Trophoblast cell (in vitro differentiated cells and primary cell): ENCODE measurements around the gene KCNA3.

Experiments used
- DNase-seq, 2 donors: peaks; one replicate each; pipeline ENCODE4 v3.0.0-alpha.2; 2016
- H2AFZ ChIP-seq: 2 replicates; pipeline ENCODE4 v1.6.1; 2013; ENCODE audit warnings: low read length, moderate library complexity, mild to moderate bottlenecking; ENCODE audit not compliant: insufficient read depth, poor library complexity
- H2AK5ac ChIP-seq: 2 replicates; pipeline ENCODE4 v1.6.1; 2013; ENCODE audit warnings: mild to moderate bottlenecking, low read length
- H2BK120ac ChIP-seq: 2 replicates; pipeline ENCODE4 v1.6.1; 2013; ENCODE audit warnings: low read length, mild to moderate bottlenecking, moderate library complexity; ENCODE audit not compliant: insufficient read depth, poor library complexity
- H2BK12ac ChIP-seq: 2 replicates; pipeline ENCODE4 v1.6.1; 2013; ENCODE audit warnings: mild to moderate bottlenecking, low read length, moderate library complexity
- H2BK5ac ChIP-seq: 2 replicates; pipeline ENCODE4 v1.6.1; 2013; ENCODE audit warnings: low read length, low read depth, moderate library complexity, mild to moderate bottlenecking; ENCODE audit not compliant: poor library complexity
- H3K14ac ChIP-seq: 2 replicates; pipeline ENCODE4 v1.6.1; 2013; ENCODE audit warnings: mild to moderate bottlenecking, low read length
- H3K18ac ChIP-seq: 2 replicates; pipeline ENCODE4 v1.6.1; 2013; ENCODE audit warnings: mild to moderate bottlenecking, low read length
- H3K23ac ChIP-seq: 2 replicates; pipeline ENCODE4 v1.6.1; 2013; ENCODE audit warnings: low read length
- H3K27ac ChIP-seq: 2 replicates; pipeline ENCODE4 v1.5.1; 2013; ENCODE audit warnings: low read depth, mild to moderate bottlenecking, inconsistent platforms, low read length, moderate library complexity
- H3K27me3 ChIP-seq: 2 replicates; pipeline ENCODE4 v1.6.1; 2013; ENCODE audit warnings: inconsistent platforms, mild to moderate bottlenecking, low read length, moderate library complexity; ENCODE audit not compliant: insufficient read depth
- H3K36me3 ChIP-seq, 2 experiments: 1 replicate in 1 of 2; 2 replicates in 1 of 2; pipeline ENCODE4 v1.6.1; 2013; ENCODE audit warnings: low read length in 2 of 2, mild to moderate bottlenecking in 2 of 2, moderate library complexity in 1 of 2; ENCODE audit not compliant: insufficient read depth in 2 of 2, control insufficient read depth in 1 of 2
- H3K4ac ChIP-seq: 2 replicates; pipeline ENCODE4 v1.6.1; 2013; ENCODE audit warnings: low read depth, mild to moderate bottlenecking, low read length, moderate library complexity
- H3K4me1 ChIP-seq, 2 experiments: 1 replicate in 1 of 2; 2 replicates in 1 of 2; pipeline ENCODE4 v1.6.1; 2013; ENCODE audit warnings: low read length in 2 of 2, mild to moderate bottlenecking in 2 of 2, moderate library complexity in 1 of 2; ENCODE audit not compliant: insufficient read depth in 2 of 2, control insufficient read depth in 1 of 2
- H3K4me2 ChIP-seq: 2 replicates; pipeline ENCODE4 v1.6.1; 2013; ENCODE audit warnings: inconsistent platforms, mild to moderate bottlenecking, low read length, moderate library complexity
- H3K4me3 ChIP-seq: 2 replicates; pipeline ENCODE4 v1.5.1; 2013; ENCODE audit warnings: mild to moderate bottlenecking, low read depth, low read length, inconsistent platforms
- H3K79me1 ChIP-seq: one replicate; pipeline ENCODE4 v1.6.1; 2013; ENCODE audit warnings: low read length
- H3K79me2 ChIP-seq: 2 replicates; pipeline ENCODE4 v1.6.1; 2013; ENCODE audit warnings: low read length, mild to moderate bottlenecking; ENCODE audit not compliant: control insufficient read depth, insufficient read depth, poor library complexity
- H3K9ac ChIP-seq: 2 replicates; pipeline ENCODE4 v1.6.1; 2013; ENCODE audit warnings: mild to moderate bottlenecking, low read length
- H3K9me3 ChIP-seq: 2 replicates; pipeline ENCODE4 v1.6.1; 2013; ENCODE audit warnings: low read depth, mild to moderate bottlenecking, control low read depth, inconsistent platforms, low read length; ENCODE audit not compliant: insufficient read depth
- H4K12ac ChIP-seq: 2 replicates; pipeline ENCODE4 v1.6.1; 2013; ENCODE audit warnings: low read depth, mild to moderate bottlenecking, low read length, moderate library complexity
- H4K8ac ChIP-seq: 2 replicates; pipeline ENCODE4 v1.6.1; 2013; ENCODE audit warnings: low read depth, mild to moderate bottlenecking, low read length, moderate library complexity
- H4K91ac ChIP-seq: one replicate; pipeline ENCODE4 v1.6.1; 2013; ENCODE audit warnings: low read depth, mild to moderate bottlenecking, low read length, moderate library complexity
- WGBS: extraction: QIAGEN DNeasy Blood & Tissue Kit; methylation state at CpG from one replicate; pipeline ENCODE4 v1.1.7; 2013; ENCODE audit warnings: missing lambda C conversion rate; ENCODE audit not compliant: insufficient read length, insufficient coverage; ENCODE audit errors: extremely low coverage; 5-methylcytosine and 5-hydroxymethylcytosine counted together

Gene KCNA3

GRCh38 chr1:110643879-110644472 lies 30.8 kb downstream of the KCNA3 start:
- no peak overlapping the region for H3K4ac ChIP-seq
- H3K4me2 ChIP-seq = no peak overlapping the region
- H2BK12ac ChIP-seq = no peak overlapping the region
- H3K14ac ChIP-seq = no peak overlapping the region
- WGBS = no CpG with 5 or more reads among the region's 4 CpGs
- H3K23ac ChIP-seq = no peak overlapping the region
- H3K79me1 ChIP-seq = no peaks in the 10 kb centered on the region
- no peak overlapping the region for H3K18ac ChIP-seq
- H4K8ac ChIP-seq = no peak overlapping the region
- no peak overlapping the region for H3K4me3 ChIP-seq
- H3K36me3 ChIP-seq = no peaks in the 10 kb centered on the region
- H2AK5ac ChIP-seq = no peak overlapping the region
- H4K91ac ChIP-seq = no peak overlapping the region
- DNase-seq = peak; percentile 7 to 27
- H3K4me1 ChIP-seq = no peaks in the 10 kb centered on the region
- H3K79me2 ChIP-seq = no peaks in the 10 kb centered on the region
- H4K12ac ChIP-seq = no peak overlapping the region
- H2BK5ac ChIP-seq = no peak overlapping the region
- no peak overlapping the region for H3K27ac ChIP-seq
- H2BK120ac ChIP-seq = no peak overlapping the region
- no peaks in the 10 kb centered on the region for H3K9me3 ChIP-seq
- H3K9ac ChIP-seq = no peak overlapping the region
- H2AFZ ChIP-seq = no peak overlapping the region
- H3K27me3 ChIP-seq = no peaks in the 10 kb centered on the region

DNA sequence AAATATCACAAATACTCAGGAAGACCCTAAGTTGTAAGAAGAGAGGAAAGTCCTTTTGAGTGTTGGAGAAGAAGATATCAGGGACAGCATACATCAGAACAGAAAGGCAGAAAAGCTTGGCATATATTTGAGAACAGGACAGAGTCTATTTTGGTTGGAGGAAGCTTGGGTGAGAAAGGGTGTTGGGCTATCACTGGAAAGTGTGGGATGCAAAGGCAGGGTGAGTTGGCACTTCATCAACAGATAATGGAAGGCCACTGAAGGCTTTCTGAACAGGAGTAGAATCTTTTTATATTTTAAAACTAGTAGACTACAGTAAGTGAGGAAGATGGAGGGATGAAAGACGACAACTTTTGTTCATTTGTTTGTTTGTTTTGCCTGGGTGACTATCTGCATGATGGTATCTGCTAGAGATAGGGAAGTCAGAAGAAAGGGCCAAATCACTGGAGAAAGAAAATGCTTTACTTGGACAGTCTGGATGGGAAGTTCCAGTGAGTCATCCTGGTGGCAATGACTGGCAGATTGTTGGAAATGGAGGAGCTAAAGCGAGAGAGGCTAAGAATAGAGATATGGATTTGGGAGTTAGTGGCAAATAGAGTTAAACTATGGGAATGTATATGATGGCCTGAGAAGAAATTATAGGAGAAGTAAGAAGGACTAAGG lies 34.9 kb downstream of the KCNA3 start:
- H3K9ac ChIP-seq = no peak overlapping the region
- H2BK12ac ChIP-seq = no peak overlapping the region
- no peak overlapping the region for H3K14ac ChIP-seq
- no peak overlapping the region for H4K12ac ChIP-seq
- H3K4ac ChIP-seq = no peak overlapping the region
- WGBS = no CpG with 5 or more reads among the region's 2 CpGs
- no peaks in the 10 kb centered on the region for H3K36me3 ChIP-seq
- H3K4me3 ChIP-seq = no peak overlapping the region
- H2AK5ac ChIP-seq = no peak overlapping the region
- H3K18ac ChIP-seq = no peak overlapping the region
- no peak overlapping the region for H4K8ac ChIP-seq
- no peak overlapping the region for H3K23ac ChIP-seq
- no peaks in the 10 kb centered on the region for H3K27me3 ChIP-seq
- no peak overlapping the region for H2AFZ ChIP-seq
- H2BK120ac ChIP-seq = no peak overlapping the region
- H3K79me2 ChIP-seq = no peaks in the 10 kb centered on the region
- H4K91ac ChIP-seq = no peak overlapping the region
- peak; percentile 48 to 86 for DNase-seq
- no peak overlapping the region for H3K27ac ChIP-seq
- no peaks in the 10 kb centered on the region for H3K4me1 ChIP-seq
- H3K79me1 ChIP-seq = no peaks in the 10 kb centered on the region
- H3K9me3 ChIP-seq = no peaks in the 10 kb centered on the region
- no peak overlapping the region for H2BK5ac ChIP-seq
- H3K4me2 ChIP-seq = no peak overlapping the region

DNA sequence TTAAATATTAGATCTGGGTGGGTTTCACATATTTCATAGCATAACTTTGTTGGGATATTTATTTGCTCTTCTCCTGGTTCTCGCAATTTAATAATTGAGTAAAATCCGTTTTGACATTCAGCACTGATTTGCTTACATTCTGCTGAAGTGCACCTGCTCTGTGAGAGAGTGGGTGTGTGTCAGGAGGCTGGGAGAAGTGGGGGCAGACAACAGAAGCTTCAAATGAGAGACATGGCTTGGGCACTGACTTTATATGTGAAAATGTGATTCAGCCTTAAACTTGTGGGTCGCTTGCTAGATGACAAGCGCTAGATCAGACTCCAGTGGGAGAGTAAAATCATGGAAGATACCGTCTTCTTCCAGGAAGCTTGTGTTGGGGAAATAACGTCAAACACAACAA lies 36.2 kb downstream of the KCNA3 start:
- Histone ChIP-seq H3K27ac (no peak overlapping the region), H3K9ac (no peak overlapping the region), H3K79me1 (no peaks in the 10 kb centered on the region), H3K4ac (no peak overlapping the region), H2AFZ (no peak overlapping the region), H3K36me3 (no peaks in the 10 kb centered on the region), H2AK5ac (no peak overlapping the region), H2BK5ac (no peak overlapping the region), H4K8ac (no peak overlapping the region), H3K4me1 (no peaks in the 10 kb centered on the region), H4K91ac (no peak overlapping the region), H3K23ac (no peak overlapping the region), H4K12ac (no peak overlapping the region), H3K9me3 (no peaks in the 10 kb centered on the region), H3K4me2 (no peak overlapping the region), H3K79me2 (no peaks in the 10 kb centered on the region), H3K27me3 (no peaks in the 10 kb centered on the region), H3K18ac (no peak overlapping the region), H3K14ac (no peak overlapping the region), H2BK12ac (no peak overlapping the region), H3K4me3 (no peak overlapping the region), H2BK120ac (no peak overlapping the region)
- no CpG with 5 or more reads among the region's 6 CpGs for WGBS
- DNase-seq = no peak

GRCh38 chr1:110638058-110638457 lies 36.7 kb downstream of the KCNA3 start:
- Histone ChIP-seq H4K12ac (no peak overlapping the region), H3K14ac (no peak overlapping the region), H3K36me3 (no peaks in the 10 kb centered on the region), H3K9ac (no peak overlapping the region), H3K18ac (no peak overlapping the region), H3K27me3 (no peaks in the 10 kb centered on the region), H4K91ac (no peak overlapping the region), H3K79me1 (no peaks in the 10 kb centered on the region), H3K27ac (no peak overlapping the region), H3K4me2 (no peak overlapping the region), H3K9me3 (no peaks in the 10 kb centered on the region), H2AFZ (no peak overlapping the region), H3K79me2 (no peaks in the 10 kb centered on the region), H3K4ac (no peak overlapping the region), H2BK12ac (no peak overlapping the region), H3K23ac (no peak overlapping the region), H3K4me3 (no peak overlapping the region), H2AK5ac (no peak overlapping the region), H4K8ac (no peak overlapping the region), H3K4me1 (no peaks in the 10 kb centered on the region), H2BK120ac (no peak overlapping the region), H2BK5ac (no peak overlapping the region)
- DNase-seq = no peak
- no CpG with 5 or more reads among the region's 2 CpGs for WGBS
